Right lobe of liver (tissue), 6 donors: ENCODE measurements around the gene GH1. TPM values are rescaled to one million over a fixed set of nuclear protein-coding genes. Genes with fewer than 3 reads are reported as not detected.
"Not testable (repeated sequence)": the region's sequence is repeated elsewhere in the genome, so short reads cannot be mapped to it uniquely, and the experiment has no call there.

Source experiments
- ATAC-seq, 4 donors: fragments of 200-7000 bp; cut with Tn5 transposase; one replicate each; pipeline ENCODE4 v1.9.1; 2020; ENCODE audit warnings: mild to moderate bottlenecking in 4 of 4, moderate library complexity in 4 of 4
- DNase-seq, 3 donors: peaks; one replicate each; pipeline ENCODE4 v3.0.0-alpha.2; 2020
- H3K27ac ChIP-seq, 3 donors: fragments of 200-600 bp; one replicate each; pipeline ENCODE4 v1.8.0; 2022
- H3K27me3 ChIP-seq, 2 donors: fragments of 200-600 bp; one replicate each; pipeline ENCODE4 v1.8.0; 2022
- H3K36me3 ChIP-seq, 4 donors: fragments of 200-600 bp; sonication (generic) in 1 of 4; one replicate each; pipeline versions ENCODE4 v1.5.1 to v1.8.0; 2017 to 2022; ENCODE audit warnings: control low read depth in 1 of 4
- H3K4me1 ChIP-seq, 4 donors: fragments of 200-600 bp; sonication (generic) in 1 of 4; one replicate each; pipeline versions ENCODE4 v1.5.1 to v1.8.0; 2017 to 2022; ENCODE audit warnings: control low read depth in 1 of 4
- H3K4me3 ChIP-seq, 3 donors: fragments of 200-600 bp; one replicate each; pipeline ENCODE4 v1.8.0; 2022
- H3K9me3 ChIP-seq, 4 donors: fragments of 200-600 bp; sonication (generic) in 1 of 4; one replicate each; pipeline versions ENCODE4 v1.5.1 to v1.8.0; 2017 to 2022; ENCODE audit warnings: control low read depth in 1 of 4
- WGBS: methylation state at CpG from one replicate; pipeline ENCODE4 v1.1.6; 2018; ENCODE audit warnings: low coverage, low lambda C conversion rate; ENCODE audit not compliant: insufficient coverage; ENCODE audit errors: missing lambda C conversion rate; 5-methylcytosine and 5-hydroxymethylcytosine counted together
- intact Hi-C, 2 donors: fragments of 100-400 bp; cut with DNase I; formaldehyde crosslinking; loops; one replicate each; pipeline versions ENCODE4 v1.11.2 to v1.14.1; 2022
- total RNA-seq, 6 experiments: library from RNA; depleted of rRNA in 2 of 6; stranded (reverse); fragments of >200 nt in 2 of 6; fragmentation: NEBNext Ultra II Directional in 3 of 6; extraction: Animal tissue kit (Norgen Biotek cat#: 25700) in 3 of 6; gene quantifications; one replicate each; pipeline versions ENCODE4 v1.1.0 to v1.2.4, GENCODE V29; 2016 to 2023
- TF ChIP-seq, protein P1 (sequence below), 4 donors: fragments of 200-600 bp in 3 of 4; fragments of 450-650 bp in 1 of 4; IDR thresholded peaks; one replicate each; pipeline versions ENCODE4 v1.5.1 to v1.8.0; 2016 to 2022; ENCODE audit warnings: antibody characterized with exemption in 4 of 4, mild to moderate bottlenecking in 2 of 4
- donor health status: DM: no; HTN: yes; CAD: no.
- donor health status: DM: no; HTN: no; CAD: no.
- donor health status: DM: no; HTN: no; CAD: no.
- donor health status: DM: no; HTN: yes; CAD: no.
- donor health status: DM: no; HTN: yes; CAD: no.

GH1 gene
- total RNA-seq, 6 experiments from 2014 or later: not detected

DNA sequence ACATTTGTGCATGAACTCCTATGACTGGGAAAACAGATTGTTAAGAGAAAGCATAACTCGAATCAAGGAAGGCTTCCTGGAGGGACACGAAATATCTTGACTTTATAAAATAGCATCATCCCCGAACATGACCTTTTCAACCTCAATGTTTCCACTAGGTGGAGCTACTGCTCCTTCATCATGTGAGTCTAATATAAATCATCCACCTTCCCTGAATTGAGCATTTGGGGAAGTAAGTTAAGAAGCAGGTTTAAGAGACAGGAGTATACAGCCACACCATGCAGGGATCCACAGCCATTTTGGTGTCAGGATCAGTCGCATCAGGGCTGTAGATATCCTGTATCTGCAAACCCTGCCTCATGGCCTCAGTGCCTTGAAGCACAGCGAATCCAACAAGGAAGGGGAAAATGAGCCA is 14.8 kb downstream of the GH1 start:
- H3K4me1 ChIP-seq, H3K9me3 ChIP-seq, H3K4me3 ChIP-seq, intact Hi-C loops, DNase-seq, H3K27ac ChIP-seq, H3K36me3 ChIP-seq, H3K27me3 ChIP-seq: not testable (repeated sequence)
- TF ChIP-seq, protein P1, sequence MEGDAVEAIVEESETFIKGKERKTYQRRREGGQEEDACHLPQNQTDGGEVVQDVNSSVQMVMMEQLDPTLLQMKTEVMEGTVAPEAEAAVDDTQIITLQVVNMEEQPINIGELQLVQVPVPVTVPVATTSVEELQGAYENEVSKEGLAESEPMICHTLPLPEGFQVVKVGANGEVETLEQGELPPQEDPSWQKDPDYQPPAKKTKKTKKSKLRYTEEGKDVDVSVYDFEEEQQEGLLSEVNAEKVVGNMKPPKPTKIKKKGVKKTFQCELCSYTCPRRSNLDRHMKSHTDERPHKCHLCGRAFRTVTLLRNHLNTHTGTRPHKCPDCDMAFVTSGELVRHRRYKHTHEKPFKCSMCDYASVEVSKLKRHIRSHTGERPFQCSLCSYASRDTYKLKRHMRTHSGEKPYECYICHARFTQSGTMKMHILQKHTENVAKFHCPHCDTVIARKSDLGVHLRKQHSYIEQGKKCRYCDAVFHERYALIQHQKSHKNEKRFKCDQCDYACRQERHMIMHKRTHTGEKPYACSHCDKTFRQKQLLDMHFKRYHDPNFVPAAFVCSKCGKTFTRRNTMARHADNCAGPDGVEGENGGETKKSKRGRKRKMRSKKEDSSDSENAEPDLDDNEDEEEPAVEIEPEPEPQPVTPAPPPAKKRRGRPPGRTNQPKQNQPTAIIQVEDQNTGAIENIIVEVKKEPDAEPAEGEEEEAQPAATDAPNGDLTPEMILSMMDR (IDR thresholded peaks at IDR 0.05): peak; percentile 39 to 48 (median 45)
- ATAC-seq: peak; percentile 46 to 68 (median 60)
- WGBS: 21% methylated on average over 5 of the region's 5 CpGs

DNA sequence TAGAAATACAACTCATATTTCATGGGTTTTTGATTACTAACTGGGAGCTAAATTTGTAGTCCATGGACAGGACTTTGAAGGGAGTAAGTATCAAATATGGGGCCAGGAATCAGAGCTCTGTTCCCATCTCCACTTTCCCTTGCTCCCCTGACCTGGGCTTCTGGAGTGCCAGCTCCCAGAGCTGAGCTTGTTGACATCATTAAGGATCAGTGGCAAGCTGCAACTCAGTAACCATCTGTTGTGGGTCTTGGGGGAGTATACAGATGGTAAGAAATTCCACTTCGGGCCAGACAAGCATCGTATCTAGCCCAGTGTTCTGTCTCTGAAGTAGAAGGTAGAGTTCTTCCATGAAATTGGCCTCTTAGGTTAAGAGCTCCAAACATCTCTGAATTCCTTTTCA is 16.7 kb downstream of the GH1 start:
- H3K4me3 ChIP-seq, DNase-seq, H3K27ac ChIP-seq, H3K36me3 ChIP-seq, H3K27me3 ChIP-seq, ATAC-seq, H3K4me1 ChIP-seq, intact Hi-C loops, H3K9me3 ChIP-seq: not testable (repeated sequence)
- WGBS: 85% methylated on average over 2 of the region's 2 CpGs

DNA sequence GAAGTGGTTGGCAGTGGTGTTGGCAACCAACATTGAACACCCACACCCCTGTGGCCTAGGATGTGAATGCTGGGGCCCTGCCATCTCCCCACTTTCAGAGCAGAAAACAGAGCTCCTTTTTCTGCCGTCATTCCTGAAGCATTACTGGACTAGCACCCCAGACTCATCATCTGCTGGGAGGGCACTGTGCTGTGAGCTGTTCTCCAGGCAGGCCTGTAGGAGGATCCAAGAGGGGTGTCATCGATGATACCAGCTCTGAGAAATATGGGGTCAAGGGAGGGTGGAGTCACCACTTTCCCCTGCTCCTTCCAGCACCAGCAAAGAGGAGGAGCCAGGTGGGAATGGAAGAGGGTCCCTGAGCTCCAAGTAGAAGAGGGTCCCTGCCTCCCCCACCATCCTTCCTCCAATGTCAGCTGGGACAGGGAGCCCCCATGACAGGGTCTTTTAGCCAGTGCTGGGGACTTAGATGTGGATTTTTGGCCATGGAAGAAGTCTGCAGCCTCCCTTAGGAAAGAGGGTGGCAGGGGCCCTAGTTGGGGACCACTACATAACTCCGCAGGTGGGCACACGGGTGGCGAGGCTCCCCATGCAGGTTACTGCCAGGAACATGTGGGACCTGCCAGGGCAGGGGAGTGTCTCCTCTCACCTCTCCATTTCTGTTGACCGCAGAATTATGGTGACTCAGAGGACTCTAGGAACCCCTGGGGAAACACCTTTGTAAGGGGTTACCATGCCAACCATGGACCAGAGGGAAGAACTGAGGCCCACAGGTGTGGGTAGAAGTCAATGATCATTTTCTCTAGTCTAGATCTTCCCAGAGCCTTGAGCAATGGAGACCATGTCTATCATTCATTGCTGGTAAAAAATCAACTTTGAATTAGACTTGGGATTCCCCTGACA is 19.5 kb downstream of the GH1 start:
- DNase-seq, ATAC-seq, intact Hi-C loops: not testable (repeated sequence)

DNA sequence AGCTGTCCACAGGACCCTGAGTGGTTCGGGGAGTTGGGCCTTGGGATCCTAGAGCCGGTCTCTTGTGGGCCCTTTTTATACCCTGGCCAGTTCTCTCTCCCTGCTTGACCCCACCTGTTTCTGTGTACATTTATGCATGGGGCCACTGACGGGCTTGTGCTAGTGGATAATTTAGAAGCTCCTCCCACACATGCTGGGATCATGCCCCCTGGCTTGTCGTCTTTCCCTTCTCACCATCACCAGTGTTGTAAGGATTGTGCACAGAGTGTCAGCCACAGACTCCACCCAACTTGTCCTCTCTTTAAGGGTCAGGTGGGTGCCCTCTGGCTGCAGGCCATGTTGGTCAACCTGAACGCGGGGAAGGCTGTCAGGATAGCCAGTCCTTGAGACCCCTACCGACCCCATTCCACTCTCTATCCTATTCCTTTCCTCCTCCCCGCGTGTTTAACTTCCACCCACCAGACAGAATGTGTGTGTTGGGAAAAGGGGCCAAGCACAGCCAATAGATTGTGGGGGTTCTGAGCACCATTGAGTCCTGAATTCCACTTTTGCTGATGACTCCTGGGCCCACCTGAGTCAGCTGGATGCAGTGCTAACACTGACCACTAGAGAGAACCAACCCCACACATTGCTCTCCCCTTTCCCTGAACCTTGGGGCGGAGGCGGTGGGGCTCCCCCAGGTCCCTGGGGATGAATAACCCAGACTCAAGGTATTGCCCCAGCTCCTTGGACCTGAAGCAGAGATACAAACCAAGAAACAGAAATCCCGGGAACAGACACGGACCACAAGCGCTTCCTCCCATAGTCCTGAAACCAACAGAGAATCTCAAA is 21.9 kb downstream of the GH1 start, which contains the start of gene CSH1:
CSH1 (minus strand) TSS at position 51 of the 831 bp plus-strand sequence. CDS start 63 bp downstream, outside the sequence.
- intact Hi-C loops, H3K27ac ChIP-seq, ATAC-seq, H3K4me1 ChIP-seq, H3K9me3 ChIP-seq, DNase-seq, H3K4me3 ChIP-seq, H3K27me3 ChIP-seq, H3K36me3 ChIP-seq: not testable (repeated sequence)
- WGBS: 85% methylated on average over 3 of the region's 14 CpGs

More for the DNA sequence above, 19.5 kb downstream of the GH1 start:
- WGBS: 74% methylated on average over 4 of the region's 6 CpGs
- H3K4me3 ChIP-seq, H3K27ac ChIP-seq, H3K4me1 ChIP-seq, H3K27me3 ChIP-seq, H3K9me3 ChIP-seq, H3K36me3 ChIP-seq: not testable (repeated sequence)

DNA sequence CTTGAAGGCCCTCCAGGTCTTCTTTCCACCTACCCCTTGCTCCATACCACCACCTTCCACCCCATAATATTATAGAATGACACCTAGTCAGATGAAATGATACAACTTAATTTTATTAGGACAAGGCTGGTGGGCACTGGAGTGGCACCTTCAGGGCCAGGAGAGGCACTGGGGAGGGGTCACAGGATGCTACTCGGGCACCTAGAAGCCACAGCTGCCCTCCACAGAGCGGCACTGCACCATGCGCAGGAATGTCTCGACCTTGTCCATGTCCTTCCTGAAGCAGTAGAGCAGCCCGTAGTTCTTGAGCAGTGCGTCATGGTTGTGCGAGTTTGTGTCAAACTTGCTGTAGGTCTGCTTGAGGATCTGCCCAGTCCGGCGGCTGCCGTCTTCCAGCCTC is 23.8 kb downstream of the GH1 start:
- H3K4me3 ChIP-seq, ATAC-seq, H3K27me3 ChIP-seq, H3K4me1 ChIP-seq, intact Hi-C loops, H3K9me3 ChIP-seq, H3K36me3 ChIP-seq, H3K27ac ChIP-seq: not testable (repeated sequence)
- peak in 1 of 3 donors; percentile 12 for DNase-seq
- 50% methylated on average over 1 of the region's 10 CpGs for WGBS

DNA sequence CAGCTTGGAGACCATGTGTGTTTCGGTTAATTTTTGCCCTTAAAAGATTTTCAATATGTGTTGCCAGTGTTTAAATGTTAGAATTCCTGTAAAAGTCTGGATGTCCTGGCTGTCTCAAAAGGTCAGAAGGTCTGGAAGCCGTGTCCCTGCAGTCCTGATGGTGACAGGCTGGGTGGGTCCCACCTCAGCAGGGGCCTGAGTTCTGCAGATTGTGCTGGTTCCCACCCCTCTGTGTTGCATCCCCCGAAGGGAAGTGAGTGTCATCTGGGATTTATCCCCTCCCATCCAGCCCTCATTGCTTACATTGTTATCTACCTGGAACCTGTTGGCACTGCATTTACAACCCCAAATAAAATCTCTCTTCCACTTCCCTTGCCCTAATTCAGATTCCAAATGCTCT is 24.6 kb downstream of the GH1 start:
- ATAC-seq, H3K27ac ChIP-seq, H3K4me3 ChIP-seq, H3K4me1 ChIP-seq, H3K36me3 ChIP-seq, H3K27me3 ChIP-seq, H3K9me3 ChIP-seq, intact Hi-C loops: not testable (repeated sequence)
- 20% methylated on average over 1 of the region's 3 CpGs for WGBS
- peak in 1 of 3 donors; percentile 17 for DNase-seq

DNA sequence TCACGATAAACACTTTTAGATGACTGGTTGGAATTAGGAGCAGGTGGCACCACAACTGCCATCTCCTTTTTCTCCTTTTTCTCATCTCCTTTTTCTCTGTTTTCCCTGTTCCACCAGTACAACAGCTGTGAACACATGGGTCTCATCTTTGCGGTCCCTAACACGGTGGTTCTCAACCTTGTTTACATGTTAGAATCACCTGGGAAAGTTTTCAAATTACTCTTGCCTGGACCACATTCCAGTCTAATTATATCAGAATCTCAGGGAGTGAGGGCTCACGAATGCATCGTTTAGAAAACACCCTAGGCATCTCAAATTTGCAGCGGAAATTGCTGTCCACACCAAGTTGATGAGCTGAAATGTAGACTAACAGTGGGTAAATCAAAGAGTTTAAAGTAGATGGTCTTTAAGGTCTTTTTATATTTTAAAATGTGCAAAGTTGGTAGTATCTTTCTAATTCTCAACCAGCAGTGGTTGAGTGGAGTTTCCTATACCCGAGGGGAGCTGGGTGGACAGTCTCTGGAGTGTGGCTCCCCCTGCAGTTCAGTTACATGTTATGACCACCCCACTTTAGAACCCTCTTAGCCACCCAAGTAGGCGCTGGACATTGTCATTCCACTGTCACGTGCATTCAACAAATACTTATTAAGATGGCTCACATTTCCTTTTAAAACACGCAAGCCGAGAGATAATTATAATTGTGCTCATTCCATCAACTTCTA is 26.2 kb downstream of the GH1 start:
- ATAC-seq, H3K4me3 ChIP-seq, H3K36me3 ChIP-seq, H3K4me1 ChIP-seq, H3K27ac ChIP-seq, H3K9me3 ChIP-seq, intact Hi-C loops, H3K27me3 ChIP-seq: not testable (repeated sequence)
- 71% methylated on average over 10 of the region's 11 CpGs for WGBS
- peak in 1 of 3 donors; percentile 16 for DNase-seq
